ENCODE data around the gene NID1. TPM values are rescaled to one million over a fixed set of nuclear protein-coding genes. Genes with fewer than 3 reads are reported as not detected.
A peak's percentile ranks its signal among the peaks of the same experiment; 100 is the strongest.

Gene NID1
- total and polyA plus RNA-seq, 8 donors, result 3.6 to 28.2 (median 8.7) TPM

GRCh38 chr1:235954306-235955283, 110.3 kb downstream of the NID1 start:
- DNase-seq (peak in 1 of 6 donors; percentile 27), ATAC-seq (peak in 3 of 4 donors; percentile 12 to 77 (median 64)), FAIRE-seq (no peak)
- WGBS, 2 donors, result 70 to 77% methylated on average over 11 of the region's 11 CpGs
- Histone ChIP-seq H3K4me3 (no peak overlapping the region), H3K4me1 (no peaks in the 10 kb centered on the region), H3K27me3 (no peaks in the 10 kb centered on the region), H3K27ac (no peak overlapping the region), H3K36me3 (no peaks in the 10 kb centered on the region), H3K9me3 (no peaks in the 10 kb centered on the region)
- intact Hi-C loops (cut with DNase I), result no loop called here
- TF ChIP-seq CTCF (IDR thresholded peaks at IDR 0.05), result no peak

GRCh38 chr1:235953801-235954200, 111.1 kb downstream of the NID1 start:
- Histone ChIP-seq H3K27me3 (no peaks in the 10 kb centered on the region), H3K4me1 (no peaks in the 10 kb centered on the region), H3K9me3 (no peaks in the 10 kb centered on the region), H3K36me3 (no peaks in the 10 kb centered on the region), H3K27ac (no peak overlapping the region), H3K4me3 (no peak overlapping the region)
- 72 to 87% methylated on average over 2 of the region's 2 CpGs for WGBS, 2 donors
- FAIRE-seq (no peak), ATAC-seq (no peak), DNase-seq (no peak)
- no peak for TF ChIP-seq CTCF (IDR thresholded peaks at IDR 0.05)
- intact Hi-C loops (cut with DNase I), result no loop called here

- no peak for ATAC-seq
- WGBS, 2 donors, result 76 to 78% methylated on average over 4 of the region's 4 CpGs
Measured at GRCh38 chr1:235952950-235953615, 111.8 kb downstream of the NID1 start.

GRCh38 chr1:235951661-235952060, 113.2 kb downstream of the NID1 start:
- no peaks in the 10 kb centered on the region for H3K36me3 ChIP-seq
- TF ChIP-seq CTCF (IDR thresholded peaks at IDR 0.05), result no peak
- FAIRE-seq (no peak), DNase-seq (no peak), ATAC-seq (no peak)
- H3K9me3 ChIP-seq, result no peaks in the 10 kb centered on the region
- H3K27ac ChIP-seq, result no peak overlapping the region
- H3K4me1 ChIP-seq, result no peaks in the 10 kb centered on the region
- 69 to 73% methylated on average over 4 of the region's 4 CpGs for WGBS, 2 donors
- H3K27me3 ChIP-seq, result no peaks in the 10 kb centered on the region
- no peak overlapping the region for H3K4me3 ChIP-seq
- intact Hi-C loops (cut with DNase I), result no loop called here

More at GRCh38 chr1:235952950-235953615, 111.8 kb downstream of the NID1 start:
- DNase-seq (no peak), FAIRE-seq (no peak)
- Histone ChIP-seq H3K27ac (no peak overlapping the region), H3K27me3 (no peaks in the 10 kb centered on the region), H3K4me1 (no peaks in the 10 kb centered on the region), H3K36me3 (no peaks in the 10 kb centered on the region), H3K4me3 (no peak overlapping the region), H3K9me3 (no peaks in the 10 kb centered on the region)
- intact Hi-C loops (cut with DNase I), result no loop called here
- TF ChIP-seq CTCF (IDR thresholded peaks at IDR 0.05), result no peak

Measured in pancreas (tissue), 10 donors.